GF-D8 (cell line): ENCODE results near the gene FNIP2.
"Not testable (repeated sequence)": the region's sequence is repeated elsewhere in the genome, so short reads cannot be mapped to it uniquely, and the experiment has no call there.

Experiments used
- DNase-seq: peaks from one replicate; lab custom pipeline; 2025; lab: John Stamatoyannopoulos, UW

The FNIP2 gene

DNA sequence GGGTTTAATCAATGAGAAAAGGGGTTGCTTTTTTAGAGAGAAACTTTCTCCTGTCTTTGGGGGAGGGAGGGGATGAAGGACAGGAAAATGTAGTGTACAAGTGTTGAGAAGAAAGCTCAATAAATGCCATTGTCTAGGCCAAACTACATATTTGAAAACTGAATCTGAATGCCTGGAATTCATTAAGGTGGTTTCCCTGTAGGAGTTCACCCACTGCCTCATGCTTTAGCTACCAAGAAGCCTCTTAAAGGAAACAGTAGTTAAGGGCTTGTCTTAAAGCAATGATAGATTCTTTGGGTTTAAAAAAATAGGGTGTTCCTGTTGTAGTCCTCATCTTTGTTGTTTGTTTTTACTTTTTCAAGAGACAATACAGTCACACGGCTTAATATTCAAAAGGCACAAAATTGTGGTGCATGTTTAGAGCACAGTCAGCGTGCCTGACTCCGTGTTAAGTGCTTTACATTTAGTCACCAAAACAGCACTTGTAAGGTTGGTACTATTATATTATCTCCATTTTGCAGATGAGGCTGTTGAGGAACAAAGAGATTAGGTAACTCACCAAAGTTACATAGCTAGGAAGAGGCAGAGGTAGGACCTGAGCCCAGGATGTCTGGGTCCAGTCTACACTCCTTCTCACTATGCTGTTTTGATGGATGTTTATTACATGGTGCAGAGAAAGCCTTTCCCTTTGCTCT, 46.0 kb downstream of the FNIP2 start:
- no peak for DNase-seq

DNA sequence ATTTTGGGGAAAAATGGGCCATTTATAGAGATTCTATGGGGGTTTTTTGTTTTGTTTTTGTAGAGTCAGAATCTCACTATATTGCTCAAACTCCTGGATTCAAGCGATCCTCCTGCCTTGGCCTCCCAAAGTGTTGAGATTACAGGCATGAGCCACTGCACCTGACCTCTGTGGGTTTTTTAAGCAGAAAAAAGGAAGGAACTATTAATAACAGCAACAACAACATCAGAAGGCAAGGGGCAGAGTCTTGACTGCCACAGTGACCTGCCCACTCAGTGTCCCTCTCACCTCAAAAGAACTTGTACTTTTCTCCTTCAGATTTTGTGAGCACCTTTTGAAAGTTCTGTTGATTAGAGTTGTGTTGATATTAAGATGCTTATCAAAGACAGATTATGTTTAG, 48.1 kb downstream of the FNIP2 start:
- DNase-seq, result no peak

DNA sequence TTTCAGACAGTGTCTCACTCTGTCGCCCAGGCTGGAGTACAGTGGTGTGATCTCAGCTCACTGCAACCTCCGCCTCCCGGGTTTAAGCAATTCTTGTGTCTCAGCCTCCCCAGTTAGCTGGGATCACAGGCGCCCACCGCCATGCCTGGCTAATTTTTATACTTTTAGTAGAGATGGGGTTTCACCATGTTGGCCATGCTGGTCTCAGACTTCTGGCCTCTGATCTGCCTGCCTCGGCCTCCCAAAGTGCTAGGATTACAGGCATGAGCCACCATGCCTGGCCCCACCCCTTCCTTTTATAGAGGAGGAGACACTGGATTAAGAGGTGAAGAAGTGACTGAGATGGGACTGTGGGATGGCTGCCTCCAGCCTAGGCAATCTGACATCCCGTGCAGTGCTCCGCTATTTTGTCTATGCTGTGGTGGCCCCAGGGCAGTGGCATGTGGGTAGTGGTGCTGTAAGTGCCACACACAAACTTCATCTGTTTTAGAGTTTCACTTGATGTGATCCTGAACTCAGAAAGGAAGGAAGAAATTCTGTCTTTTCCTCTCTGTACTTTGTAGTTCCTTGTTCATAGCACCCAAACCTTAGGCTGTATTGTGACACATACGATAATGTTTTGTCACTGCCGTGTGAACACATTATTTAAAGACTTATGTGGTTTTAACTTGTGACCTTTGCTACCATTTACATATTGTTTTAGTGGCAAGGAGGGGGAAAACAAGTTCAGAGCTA, 48.9 kb downstream of the FNIP2 start:
- DNase-seq, result peak; percentile 48

DNA sequence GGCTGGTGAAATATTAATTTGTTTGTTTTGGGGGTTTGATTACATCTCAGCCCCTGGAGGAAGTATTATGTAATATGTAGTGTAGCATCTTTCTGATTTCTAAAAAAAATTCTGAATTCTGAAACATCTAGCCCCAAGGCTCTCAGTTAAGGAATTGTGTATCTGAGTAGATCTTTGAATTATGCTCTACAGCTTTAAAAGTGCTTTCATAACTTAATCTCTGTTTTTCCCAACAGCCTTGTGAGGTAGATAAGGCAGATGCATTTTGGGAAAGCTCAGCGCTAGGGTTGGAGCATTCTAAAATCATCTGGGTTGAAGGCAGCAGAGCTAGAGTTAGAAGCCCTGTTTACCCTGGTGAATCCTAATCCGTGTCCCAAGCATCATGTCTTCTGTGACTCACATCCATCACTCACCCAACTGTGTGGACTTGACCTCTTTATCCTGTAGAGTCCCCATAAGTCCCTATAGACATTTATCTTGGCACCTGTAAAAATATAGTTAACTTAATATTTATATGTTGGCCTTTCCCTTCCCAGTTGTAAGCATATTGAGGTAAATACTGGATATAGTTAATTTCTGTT, 49.8 kb downstream of the FNIP2 start:
- DNase-seq, result no peak

DNA sequence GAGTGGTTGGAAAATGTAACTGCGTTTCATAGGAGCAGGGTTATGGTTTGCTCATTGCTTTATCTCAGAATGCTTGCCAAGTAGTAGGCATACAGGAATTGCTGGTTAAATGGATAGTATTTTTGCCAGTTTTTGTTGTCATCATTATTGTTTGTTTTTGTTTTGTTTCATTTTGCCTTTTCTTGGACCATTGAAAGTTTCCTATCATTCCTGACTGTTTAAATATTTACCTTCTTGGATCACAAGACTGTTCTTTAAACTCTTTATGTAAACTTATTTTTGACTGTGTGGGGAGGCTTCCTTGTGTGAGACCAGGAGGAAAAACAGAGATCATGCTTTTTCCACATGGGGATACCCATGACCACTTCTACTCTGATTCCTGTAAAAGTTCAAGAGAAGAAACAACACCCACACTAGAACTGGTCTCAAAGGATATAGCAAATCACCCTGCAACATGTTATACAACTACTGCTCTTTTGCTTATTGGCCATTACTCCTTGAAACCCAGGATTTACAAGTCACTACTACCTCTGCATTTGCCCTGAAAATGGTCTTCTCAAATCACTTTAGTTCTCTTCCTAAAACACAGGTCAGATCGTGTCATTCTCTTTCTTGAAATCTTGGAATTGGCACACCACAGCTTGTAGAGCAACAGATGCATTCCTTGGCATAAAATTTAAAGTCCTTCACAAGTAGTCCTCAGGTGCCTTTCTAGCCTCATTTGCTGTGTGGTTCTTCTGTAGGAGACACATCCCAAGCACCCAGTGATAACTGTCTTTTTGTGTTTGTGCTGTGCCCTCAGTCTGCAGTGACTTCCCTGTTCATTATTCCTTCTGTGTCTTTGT, 51.3 kb downstream of the FNIP2 start:
- DNase-seq, result no peak

DNA sequence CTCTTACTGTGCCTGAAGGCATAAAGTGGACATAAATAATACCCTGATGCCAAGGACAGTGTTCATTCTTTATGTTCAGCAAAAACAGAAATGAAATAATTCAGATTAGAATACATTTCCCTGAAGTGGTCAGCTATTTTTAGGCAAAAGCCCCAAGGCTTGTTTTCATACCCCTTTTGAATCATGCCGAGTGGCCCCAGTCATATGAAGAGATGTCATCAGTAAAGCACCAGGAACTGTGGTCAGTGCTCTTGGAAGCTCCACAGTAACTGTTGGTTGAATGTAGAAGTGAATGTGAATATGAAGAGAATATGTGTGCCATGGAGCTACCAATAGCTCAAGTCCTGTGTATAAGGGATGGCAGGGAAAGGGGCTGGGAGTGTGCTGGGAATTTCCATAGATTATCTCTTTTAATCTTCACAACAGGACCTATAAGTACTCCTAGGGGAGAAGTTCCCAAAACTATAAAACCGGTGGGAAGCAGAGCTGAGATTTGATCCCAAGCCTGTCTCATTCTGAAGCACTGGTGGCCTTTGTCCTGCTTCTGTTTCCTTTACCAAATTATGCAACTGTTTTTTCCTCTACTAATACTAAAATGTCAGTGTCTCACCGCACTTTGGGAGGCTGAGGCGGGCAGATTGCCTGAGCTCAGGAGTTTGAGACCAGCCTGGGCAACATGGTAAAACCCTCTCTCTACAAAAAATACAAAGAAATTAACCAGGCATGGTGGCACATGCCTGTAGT, 52.6 kb downstream of the FNIP2 start:
- no peak for DNase-seq

DNA sequence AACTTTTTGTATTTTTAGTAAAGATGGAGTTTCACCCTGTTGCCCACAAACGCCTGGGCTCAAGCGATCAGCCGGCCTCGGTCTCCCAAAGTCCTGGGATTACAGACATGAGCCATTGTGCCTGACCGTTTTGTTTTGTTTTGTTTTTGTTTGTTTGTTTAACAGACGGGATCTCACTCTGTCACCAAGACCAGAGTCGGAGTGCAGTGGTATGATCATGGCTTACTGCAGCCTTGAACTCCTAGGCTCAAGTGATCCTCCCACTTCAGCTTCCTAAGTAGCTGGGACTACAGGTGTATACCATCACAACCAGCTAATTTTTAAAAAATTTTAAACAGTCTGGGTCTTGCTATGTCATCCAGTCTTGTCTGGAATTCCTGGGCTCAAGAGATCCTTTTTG, 53.5 kb downstream of the FNIP2 start:
- DNase-seq, result no peak

DNA sequence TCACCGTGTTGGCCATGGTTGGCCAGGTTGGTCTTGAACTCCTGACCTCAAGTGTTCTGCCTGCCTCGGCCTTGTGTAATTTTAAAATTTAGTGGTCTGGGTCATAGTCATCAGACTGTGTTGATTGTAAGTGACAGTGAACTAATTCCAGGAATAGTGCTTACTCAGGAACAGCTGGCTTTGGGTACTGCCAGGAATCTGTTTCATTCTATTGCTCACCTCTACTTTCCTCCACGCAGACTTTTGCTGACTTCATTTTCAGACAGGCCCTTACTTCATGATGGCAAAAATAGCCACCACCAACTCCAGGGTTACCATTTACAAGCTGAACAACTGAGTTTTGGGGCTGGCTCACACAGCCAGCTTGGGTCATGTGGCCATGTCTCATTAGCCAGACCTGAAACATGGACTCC, 54.6 kb downstream of the FNIP2 start:
- no peak for DNase-seq

DNA sequence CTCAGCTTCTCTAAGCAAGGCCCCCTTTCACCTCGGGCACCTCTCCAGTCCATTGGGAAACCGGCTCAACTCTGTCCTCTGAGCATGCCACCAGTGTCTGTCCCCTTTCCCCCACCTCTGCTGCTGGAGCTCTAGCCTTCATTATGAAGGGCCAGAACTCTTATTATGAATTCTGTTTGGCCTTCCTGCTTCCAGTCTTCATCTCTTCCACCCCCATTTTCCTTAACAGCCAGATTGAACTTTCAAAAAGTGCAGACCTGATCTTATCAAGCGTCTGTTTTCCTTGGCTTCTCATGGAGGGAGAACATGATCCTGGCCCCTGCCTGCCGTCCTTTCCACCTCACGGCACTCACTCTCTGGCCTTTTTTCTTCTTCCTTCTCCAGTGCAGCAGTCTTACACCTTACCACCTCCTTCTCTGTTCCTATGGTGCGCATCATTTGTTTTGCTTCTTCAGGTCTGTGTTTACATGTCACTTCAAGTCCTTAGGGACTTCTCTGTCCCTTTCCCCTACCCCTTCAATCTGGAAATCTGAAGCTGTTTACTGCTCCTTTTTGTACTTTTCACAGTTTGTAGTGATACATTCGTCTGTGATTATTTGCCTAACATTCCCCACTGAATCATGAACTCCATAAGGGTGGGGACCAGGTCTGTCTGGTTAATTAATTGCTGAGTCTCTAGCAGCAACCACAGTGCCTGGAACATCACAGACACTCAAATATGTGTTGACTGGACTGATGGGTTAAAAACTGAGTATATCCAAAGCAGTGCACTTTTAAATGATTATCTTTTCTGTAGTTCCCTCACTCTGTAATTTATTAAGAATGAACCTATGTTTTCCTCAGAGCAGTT, 55.8 kb downstream of the FNIP2 start:
- no peak for DNase-seq

DNA sequence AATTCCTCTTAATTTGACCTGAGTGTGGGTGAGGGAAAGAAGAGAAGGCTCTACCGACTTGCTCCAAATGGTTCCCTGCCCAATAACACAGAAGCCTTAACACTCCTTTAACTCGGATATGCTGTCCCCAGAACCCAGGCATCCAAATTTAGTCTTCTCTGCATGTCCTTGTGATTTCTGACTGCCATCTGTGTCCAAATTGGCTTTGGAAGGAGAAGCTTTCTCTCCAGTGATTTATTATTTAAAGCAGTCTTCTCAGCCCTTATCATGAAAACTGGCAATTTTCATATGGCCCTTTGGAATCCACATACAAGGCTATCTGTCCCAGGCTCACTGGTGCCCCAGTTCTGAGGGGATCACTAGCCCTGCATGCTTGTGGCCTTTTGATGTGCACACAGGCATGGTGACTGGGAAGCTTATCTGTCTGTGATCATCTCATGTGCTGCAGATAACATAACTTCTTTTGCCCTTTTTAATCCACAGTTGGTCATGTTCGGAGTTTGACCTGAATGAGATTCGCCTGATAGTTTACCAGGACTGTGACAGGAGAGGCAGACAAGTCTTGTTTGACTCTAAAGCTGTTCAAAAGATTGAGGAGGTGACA, 56.7 kb downstream of the FNIP2 start:
- no peak for DNase-seq

DNA sequence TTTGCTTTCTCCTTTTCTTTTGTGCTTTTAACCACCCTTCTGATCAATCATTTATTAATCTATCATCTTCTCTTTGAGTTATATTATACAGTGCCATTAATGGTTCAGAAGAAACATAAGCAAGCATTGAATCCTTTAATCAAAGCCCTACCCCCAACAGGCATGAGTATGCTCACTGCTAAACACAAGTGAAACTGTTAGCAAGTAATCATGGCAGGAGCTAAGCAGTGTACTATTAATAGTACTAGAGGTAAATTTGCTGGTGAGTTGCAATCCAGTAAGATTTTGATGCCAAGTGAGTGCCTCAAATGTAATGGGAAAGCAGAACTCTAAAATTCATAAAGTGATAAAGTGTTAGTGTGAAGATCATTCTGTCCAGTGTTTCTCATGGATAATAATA, 57.2 kb downstream of the FNIP2 start:
- DNase-seq, result no peak

DNA sequence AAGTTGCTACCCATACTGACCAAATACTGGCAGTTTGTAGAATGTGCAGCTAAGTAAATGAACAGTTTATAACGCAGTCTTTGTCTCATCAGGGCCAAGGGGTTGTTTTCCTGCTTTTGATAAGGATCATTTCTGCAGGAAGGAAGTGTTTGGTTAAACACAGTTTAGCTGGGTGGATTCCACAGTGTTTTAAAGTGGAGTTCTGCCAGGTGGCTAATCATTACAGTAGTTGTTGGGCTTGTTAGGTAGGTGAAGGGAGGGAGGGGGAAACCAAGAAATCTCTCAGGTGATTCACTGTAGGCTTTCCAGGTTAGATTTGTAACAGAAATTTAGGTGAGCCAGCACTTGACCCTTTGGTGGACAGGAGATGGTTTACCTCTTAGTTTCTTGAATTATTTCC, 58.1 kb downstream of the FNIP2 start:
- DNase-seq, result peak; percentile 14

DNA sequence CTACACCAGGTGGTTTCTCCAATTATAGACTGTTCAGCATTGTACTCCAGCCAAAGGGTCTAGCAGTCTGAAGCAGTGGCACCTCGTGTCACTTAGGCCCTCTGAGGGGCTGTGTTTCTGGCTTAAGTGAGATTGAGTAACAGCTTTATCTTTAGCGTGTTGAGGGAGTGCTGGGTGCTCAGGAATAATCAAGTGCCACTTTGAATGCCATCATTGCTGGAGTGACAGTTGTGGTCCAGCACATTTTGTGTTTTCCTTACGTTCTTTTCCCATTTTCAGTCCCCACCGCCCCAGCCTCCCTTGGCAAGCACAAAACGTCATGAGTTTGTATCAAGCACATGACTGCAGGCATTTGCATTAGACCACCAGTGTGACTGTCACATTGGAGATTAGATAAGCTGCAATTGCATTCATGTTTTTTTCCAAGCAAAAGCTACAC, 58.7 kb downstream of the FNIP2 start:
- DNase-seq, result no peak

DNA sequence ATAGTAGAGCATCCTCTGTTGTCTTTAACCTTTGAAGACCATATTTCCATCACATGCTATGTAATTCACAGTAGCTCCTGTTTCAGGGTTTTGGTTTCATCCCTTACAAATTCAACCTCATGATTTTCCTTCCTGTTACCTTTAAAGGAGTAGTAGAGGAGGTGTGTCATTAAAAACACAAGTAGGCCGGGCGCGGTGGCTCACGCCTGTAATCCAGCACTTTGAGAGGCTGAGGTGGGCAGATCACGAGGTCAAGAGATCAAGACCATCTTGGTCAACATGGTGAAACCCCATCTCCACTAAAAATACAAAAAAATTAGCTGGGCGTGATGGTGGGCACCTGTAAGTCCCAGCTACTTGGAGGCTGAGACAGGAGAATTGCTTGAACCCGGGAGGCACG, 59.3 kb downstream of the FNIP2 start:
- not testable (repeated sequence) for DNase-seq

DNA sequence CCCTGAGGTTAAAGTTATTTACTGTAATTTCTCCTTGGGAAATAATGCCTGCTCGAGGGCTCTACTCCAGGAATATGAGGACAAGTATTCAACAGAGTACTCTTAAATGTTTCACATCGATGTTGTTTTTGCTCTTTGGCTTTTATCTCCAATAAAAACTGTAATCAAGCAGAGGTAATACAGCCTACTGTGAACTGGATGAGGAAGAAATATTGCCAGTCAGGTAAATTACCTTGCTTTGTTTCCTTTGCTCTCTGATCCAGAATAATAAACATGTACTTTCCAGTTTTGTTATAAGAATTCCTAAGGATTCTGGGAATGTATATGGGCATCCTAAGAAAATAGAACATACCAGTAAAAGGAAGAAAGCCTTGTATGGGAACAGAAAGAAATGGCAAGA, 60.4 kb downstream of the FNIP2 start:
- no peak for DNase-seq

DNA sequence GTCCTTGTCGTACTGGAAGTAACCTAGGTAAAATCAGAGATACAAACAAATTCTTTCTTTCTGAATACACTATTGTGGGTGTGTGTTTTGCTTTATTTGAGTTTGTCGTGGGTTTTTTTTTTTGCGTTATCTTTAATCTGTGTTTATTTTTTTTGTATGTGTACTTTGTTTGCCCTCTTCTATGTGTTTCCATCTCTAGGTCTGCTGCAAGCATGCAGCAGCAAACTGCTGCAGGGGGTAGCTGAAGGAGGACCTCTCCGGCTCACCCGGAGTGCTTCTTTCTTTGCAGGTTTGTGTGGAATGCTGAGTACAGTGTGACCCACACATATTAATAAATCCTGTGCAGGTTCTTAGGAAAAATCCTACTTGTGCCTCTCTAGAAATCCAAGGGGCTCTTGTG, 64.8 kb downstream of the FNIP2 start:
- DNase-seq, result no peak

DNA sequence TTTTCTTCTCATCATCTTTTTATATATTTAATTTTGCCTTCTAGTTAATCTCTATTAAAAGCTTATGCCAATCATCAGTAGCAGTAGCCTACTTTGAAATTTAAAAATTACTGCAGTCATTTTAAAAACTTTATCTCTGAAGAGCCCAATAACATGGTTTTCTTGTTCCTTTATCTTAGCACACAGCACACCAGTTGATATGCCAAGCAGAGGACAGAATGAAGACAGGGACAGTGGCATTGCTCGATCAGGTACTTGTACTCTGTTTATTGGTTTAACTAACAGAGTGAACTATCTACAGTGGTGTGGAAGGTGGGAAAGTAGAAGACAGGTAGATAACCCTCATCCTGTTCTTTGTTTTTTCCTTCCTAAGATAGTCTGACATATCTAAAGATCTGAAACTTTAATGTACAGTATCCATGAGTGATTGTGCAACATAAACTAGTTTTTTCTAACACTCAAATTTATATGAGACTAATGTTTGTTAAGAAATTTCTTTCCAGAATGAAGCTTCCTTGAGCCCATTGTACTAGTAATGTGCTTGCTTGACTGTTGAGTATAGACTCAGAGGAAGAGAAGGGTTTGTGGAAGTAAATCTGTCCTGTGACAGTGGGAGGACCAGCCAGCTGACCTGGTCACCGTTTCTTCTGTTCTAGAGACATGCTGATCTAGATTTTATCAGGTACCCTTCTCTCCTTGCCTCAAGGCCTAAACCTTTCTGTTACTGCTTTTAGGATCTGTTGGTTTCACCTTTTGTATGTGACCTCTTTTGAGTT, 66.6 kb downstream of the FNIP2 start:
- no peak for DNase-seq

DNA sequence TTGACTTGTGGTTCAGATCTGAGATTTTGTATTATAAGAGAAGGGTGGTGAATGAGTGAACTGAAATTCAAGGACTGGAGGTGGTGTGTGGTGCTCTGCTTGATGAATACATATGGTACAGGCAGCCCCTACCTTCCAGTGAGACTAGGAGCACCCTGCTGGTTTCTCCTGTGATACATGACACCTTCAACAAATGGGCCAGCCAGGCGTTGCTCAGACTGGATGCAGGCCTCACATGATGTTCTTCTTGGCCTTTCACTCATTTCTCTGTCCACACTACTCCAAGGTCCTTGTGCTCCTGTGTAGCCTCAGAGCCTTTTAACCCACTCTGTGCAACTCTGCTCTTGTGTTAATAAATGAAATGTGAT, 67.2 kb downstream of the FNIP2 start:
- no peak for DNase-seq

DNA sequence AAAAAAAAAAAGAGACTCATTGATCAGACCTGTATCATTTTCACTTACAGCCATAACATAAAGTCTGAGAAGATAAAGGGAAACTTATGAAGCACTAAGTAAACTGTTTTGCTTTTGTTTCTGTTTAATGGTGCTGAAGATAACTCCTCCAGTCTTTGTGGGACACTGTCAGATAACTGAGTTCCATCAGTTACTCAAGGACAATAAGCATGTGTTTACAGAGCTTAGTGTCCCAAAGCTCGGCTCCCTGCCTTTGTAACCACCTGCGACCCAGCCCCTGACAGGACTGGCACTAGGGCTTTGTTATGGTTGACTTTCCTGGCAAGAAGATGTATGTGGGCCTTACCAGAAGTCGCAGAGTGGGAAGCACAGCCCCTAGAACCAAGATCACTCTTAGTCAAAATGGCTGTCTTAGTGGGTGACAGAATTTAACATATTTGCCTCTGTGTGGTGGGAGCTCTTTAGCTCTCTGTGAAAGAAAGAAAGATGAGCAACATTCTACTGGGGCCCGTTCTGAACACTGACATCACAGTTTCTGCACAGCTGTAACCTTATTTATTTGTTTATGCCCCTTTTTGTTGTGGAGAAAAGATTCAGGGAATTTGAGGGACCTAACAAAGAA, 68.1 kb downstream of the FNIP2 start:
- no peak for DNase-seq
